Measurements from ENCODE around the gene SLC9A7.
"Not testable (repeated sequence)": the region's sequence is repeated elsewhere in the genome, so short reads cannot be mapped to it uniquely, and the experiment has no call there.

The SLC9A7 gene

GRCh38 chrX:46758956-46759644 is at the start of gene SLC9A7:
Gene SLC9A7 (minus strand): TSS chrX:46759118. CDS start chrX:46759029, 89 bp downstream.
- peak; percentile 64 for DNase-seq

- DNase-seq = no peak
These were observed 46.4 kb upstream of the SLC9A7 start for GRCh38 chrX:46805270-46805669.

GRCh38 chrX:46803140-46803539 is 44.2 kb upstream of the SLC9A7 start:
- DNase-seq = no peak

GRCh38 chrX:46796574-46797191 is 37.8 kb upstream of the SLC9A7 start:
- DNase-seq = peak; percentile 16

- no peak for DNase-seq
These were observed 34.6 kb upstream of the SLC9A7 start for GRCh38 chrX:46793386-46794143.

- no peak for DNase-seq
These were observed 33.9 kb upstream of the SLC9A7 start for GRCh38 chrX:46792810-46793188.

- no peak for DNase-seq
These were observed 33.2 kb upstream of the SLC9A7 start for GRCh38 chrX:46791927-46792809.

GRCh38 chrX:46788902-46789301 is 30.0 kb upstream of the SLC9A7 start:
- DNase-seq = no peak

GRCh38 chrX:46784437-46784836 is 25.5 kb upstream of the SLC9A7 start:
- DNase-seq = not testable (repeated sequence)

- DNase-seq = no peak
These were observed 23.1 kb upstream of the SLC9A7 start for GRCh38 chrX:46782034-46782433.

- no peak for DNase-seq
These were observed 19.3 kb upstream of the SLC9A7 start for GRCh38 chrX:46777971-46778810.

GRCh38 chrX:46770817-46771163 is 11.9 kb upstream of the SLC9A7 start:
- DNase-seq = no peak

GRCh38 chrX:46770000-46770816 is 11.3 kb upstream of the SLC9A7 start:
- DNase-seq = no peak

GRCh38 chrX:46762963-46763362 is 4.0 kb upstream of the SLC9A7 start:
- DNase-seq = no peak

- DNase-seq = no peak
These were observed 692 bp upstream of the SLC9A7 start for GRCh38 chrX:46759645-46759974.

- DNase-seq = no peak
These were observed 559 bp downstream of the SLC9A7 start for GRCh38 chrX:46758163-46758955.

GRCh38 chrX:46757593-46757992 is 1.3 kb downstream of the SLC9A7 start:
- no peak for DNase-seq

- no peak for DNase-seq
These were observed 1.9 kb downstream of the SLC9A7 start for GRCh38 chrX:46757052-46757451.

GRCh38 chrX:46755671-46756070 is 3.2 kb downstream of the SLC9A7 start:
- no peak for DNase-seq

GRCh38 chrX:46754586-46755061 is 4.3 kb downstream of the SLC9A7 start:
- DNase-seq = no peak

Data from NCI-H1105 (cell line).